GM21737 (cell line): ENCODE results near the gene RALGAPA1.
"Not testable (repeated sequence)": the region's sequence is repeated elsewhere in the genome, so short reads cannot be mapped to it uniquely, and the experiment has no call there.

Source experiments
- ATAC-seq: cut with Tn5 transposase; IDR thresholded peaks from one replicate; pipeline ENCODE4 v1.9.1; 2021; ENCODE audit warnings: mild to moderate bottlenecking, moderate library complexity; ENCODE audit not compliant: unreplicated experiment

The RALGAPA1 gene

DNA sequence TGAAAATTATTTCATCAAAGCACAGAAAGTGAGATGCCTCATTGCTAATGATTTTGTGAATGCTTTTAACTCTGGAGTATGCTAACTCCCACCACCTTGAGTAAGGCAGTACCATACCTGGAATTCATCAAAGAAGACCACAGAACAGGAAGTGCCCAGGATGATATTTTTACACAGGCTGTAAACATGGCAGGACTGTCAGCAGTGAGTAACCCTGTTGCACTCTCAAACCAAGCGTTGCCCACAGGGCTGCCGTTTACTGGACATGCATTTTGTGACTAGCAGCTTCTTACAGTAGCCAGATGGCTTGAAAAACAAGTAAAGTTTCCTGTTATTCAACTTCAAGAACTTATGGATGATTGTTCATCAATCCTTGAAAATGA lies 42.4 kb downstream of the RALGAPA1 start:
- ATAC-seq, result no peak

DNA sequence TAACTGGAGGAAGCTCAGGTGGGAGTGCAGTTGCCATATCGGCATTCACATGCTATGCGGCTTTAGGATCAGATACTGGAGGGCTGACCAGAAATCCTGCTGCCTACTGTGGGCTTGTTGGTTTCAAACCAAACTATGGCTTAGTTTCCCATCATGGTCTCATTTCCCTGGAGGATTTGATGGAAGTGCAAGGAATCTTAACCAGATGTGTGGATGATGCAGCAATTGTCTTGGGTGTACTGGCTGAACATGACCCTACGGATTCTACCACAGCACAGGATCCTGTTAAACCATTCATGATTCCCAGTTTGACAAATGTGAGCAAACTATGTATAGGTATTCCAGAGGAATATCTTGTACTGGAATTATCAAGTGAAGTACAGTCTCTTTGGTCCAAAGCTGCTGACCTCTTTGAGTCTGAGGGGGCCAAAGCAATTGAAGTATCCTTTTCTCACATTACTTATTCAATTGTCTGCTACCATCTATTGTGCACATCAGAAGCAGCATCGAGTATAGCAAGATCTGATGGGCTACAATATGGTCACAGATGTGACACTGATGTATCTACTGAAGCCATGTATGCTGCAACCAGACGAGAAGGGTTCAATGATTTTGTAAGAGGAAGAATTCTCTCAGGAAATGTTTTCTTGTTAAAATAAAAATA lies 42.9 kb downstream of the RALGAPA1 start:
- no peak for ATAC-seq

DNA sequence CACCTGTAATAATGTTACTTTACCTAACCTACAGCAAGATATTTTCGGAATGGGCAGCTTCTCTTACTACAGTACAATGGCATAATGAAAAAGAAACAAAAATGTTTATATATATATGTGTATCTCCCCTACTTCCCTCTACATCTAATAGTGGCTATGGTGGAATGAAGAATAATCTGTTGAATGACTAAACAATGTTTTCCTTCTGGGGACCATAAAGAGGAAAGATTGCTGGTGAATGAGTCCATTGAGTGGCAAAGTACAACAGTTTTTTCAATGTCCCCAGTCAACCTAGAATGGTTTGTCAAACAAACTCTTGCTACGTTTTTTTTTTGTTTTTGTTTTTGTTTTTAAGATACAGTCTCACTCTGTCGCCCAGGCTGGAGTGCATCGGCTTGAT lies 47.2 kb downstream of the RALGAPA1 start:
- no peak for ATAC-seq

DNA sequence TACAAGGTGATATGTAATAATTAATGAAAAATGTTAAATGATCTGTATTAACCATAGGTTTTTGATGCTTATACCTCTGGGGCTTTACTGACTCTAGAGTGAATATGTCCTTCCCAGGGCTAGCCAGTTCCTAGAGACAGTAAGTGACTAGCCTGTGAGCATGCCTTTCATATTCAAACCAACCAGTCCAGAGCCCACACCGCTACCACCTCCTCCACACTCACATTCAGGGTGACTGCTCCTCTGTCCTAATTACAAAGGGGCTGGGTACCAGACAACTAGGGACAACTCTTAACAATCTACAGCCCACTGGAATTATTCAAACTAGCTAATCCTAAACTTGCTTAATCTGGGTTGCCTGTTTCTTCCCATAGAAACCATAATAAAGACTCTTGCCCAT lies 49.0 kb downstream of the RALGAPA1 start:
- ATAC-seq, result no peak

DNA sequence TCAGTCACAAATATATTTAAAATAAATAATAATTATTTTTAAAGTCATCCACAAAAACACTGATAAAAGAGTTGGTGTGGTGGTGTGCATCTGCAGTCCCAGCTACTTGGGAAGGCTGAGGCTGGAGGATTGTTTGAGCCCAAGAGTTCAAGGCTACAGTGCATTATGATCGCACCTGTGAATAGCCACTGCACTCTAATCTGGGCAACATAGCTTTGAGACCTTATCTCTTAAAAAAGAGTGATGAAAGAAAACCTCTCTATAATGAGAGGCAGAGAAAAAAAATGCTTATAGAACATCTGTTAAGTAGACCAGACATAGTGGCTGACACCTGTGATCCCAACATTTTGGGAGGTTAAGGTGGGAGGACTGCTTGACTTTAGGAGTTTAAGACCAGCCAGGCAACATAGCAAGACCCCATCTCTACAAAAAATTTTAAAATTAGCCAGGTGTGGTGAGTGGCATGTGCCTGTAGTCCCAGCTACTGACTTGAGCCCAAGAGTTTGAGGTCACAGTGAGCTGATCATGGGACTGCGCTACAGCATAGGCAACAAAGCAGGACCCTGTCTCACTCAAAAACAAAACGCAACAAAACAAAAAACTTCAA lies 50.5 kb downstream of the RALGAPA1 start:
- no peak for ATAC-seq

DNA sequence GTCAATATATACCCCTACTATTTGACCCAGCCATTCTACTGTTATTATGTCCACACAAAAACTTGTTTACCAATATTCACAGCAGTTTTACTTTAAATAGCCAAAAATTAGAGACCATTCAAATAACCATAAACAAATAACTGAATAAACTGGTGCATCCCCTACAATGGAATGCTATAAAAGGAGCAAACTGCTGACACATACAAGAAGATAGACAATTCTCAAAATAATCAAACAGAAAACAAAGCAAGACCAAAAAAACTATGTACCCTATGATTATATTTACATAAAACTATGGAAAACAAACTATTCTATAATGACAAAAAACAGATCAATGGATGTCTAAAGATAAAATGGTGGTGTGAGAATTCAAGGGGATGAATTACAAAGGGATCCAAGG lies 54.4 kb downstream of the RALGAPA1 start:
- no peak for ATAC-seq

DNA sequence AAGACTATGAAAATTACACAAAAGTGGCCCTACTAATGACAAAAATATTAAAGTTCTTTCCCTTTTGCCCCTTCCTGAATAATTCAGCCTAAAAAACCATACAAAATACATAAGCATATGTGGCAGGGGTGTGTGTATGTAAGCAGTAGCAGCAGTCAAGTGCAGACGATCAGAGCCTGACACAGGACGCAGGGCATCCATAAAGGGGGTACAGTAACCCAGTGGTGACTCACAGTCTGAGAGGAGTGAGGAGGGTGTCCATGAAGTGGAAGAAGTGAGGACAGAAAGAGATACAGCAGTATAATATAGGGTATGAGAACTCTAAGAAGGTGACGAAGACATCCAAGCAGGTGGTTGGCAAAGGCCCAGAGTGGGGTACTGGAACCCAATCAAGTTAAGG lies 56.7 kb downstream of the RALGAPA1 start:
- ATAC-seq, result no peak

DNA sequence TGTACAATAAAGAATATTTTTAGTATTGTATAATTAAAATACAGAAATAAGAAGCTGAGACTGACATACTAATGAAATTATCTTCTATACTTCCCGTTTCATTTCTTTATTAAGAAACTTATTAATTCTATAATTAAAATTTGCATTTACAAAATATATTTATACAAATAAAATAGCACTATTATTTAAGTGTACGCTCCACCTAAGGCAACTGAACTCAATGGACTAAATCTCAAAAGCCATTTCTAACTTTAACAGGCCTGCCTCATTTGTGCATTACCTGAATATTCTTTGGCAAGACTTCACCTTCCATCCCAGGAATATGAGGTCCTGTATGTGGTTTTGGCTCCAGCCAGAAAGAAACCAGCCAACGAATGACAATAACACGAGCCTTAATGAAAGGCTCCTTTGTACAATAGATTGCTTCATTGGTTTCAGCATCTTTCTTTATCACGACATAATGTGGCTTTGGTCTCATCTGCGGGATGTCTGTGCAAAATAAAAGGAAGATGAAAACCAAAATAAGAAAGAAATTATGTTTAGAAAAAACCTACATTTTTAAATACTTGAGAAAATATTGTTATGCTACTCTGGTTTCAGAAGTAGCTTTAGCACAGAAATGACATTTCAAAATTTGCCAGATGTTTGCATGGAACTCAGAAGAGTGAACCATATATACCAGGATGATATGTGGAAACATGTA lies 58.7 kb downstream of the RALGAPA1 start:
- ATAC-seq, result no peak

DNA sequence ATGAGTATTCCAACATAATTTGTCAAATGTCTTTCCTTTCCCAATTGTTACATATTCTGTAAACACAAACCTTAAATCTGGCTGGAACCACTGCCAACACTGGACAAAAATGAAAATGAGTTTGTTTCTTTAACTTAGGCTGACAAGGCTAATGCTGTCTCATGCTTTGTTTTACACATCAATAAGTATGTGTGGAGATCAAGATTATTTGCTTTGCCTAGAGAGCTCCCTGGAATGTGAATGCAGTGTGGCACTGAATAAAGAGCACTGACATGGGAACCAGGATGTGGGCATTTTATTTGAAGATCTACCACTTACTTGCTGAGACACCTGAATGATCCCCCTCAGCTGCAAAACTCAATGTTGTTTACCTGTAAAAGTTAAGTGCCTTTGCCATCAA lies 61.7 kb downstream of the RALGAPA1 start:
- ATAC-seq, result no peak

DNA sequence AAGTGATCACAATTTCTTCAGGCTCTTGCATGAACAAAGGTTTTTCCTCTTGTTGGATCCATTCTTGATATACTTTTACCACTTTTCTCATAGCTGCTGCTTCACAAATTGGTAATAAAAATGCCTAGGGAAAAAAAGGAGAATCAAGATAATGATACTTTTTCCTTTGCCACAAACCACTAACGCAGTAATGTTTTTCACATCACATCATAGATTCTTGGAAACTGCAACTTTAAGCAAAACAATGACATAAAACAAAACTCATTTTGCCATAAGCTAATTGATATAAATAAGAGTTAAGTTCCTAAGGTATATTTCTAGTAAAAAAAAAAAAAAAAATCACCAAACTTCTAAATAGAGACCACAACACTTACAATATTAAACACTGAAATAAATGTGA lies 66.7 kb downstream of the RALGAPA1 start:
- ATAC-seq, result no peak

DNA sequence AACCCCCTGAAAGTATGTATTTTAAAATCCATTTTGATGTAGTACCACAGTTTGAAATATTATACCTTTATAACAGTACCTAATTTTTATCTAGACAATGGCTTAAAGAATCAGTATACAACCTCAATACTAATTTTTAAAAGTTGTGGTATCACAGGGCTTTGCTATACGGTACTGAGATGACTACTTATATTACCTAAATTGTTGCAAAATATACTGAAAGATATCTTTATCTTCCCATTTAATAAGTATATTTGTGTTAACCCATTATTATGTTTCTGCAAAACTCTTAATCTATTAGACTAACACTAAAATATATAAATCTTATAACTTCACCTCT lies 67.1 kb downstream of the RALGAPA1 start:
- ATAC-seq, result no peak

DNA sequence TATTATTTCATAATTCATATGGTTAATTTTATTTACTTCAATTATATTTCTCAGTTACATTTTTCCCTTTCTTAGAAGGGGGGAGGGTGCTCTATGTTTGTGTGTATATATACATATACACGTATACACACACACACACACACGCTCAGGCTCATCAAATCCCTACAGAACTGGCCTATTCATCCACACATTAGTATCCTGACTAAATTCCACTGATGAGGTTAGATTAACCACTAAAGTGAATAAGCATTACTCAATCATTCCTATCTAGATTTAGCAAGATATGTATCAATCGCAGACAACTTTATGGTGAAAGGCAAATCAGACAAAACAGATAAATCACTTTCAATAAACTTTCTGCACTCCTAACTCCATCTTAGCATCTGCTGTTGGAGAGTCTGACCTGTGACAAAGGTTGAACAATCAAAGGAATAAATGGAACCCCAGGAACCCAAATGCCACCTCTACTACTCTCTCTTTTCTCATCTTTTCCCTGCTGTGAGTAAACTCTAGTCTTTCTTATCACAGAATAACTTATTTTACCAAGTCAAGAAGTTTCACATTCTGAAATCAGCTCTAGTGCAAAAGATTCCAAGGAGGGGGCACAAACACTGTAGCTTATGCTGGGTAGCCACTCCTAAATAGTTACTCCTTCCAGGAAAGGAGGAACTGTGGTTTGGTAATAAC lies 67.6 kb downstream of the RALGAPA1 start:
- ATAC-seq, result no peak

DNA sequence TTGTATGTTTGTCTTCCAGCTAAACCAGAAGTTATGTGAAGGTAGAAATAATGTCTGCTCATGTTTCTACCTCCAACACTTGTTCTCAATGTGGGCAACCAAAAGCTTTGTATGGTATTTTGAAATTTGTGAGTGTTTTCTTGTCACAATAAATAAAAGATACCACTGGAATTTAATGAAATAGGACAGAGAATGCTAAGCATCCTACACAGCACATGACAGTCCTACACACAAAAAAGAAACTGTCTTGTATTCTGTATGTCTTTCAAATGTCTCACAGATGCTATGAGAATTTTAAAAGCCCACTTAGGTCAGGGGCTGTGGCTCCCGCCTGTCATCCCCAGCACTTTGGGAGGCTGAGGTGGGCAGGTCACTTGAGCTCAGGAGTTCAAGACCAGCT lies 68.9 kb downstream of the RALGAPA1 start:
- no peak for ATAC-seq

DNA sequence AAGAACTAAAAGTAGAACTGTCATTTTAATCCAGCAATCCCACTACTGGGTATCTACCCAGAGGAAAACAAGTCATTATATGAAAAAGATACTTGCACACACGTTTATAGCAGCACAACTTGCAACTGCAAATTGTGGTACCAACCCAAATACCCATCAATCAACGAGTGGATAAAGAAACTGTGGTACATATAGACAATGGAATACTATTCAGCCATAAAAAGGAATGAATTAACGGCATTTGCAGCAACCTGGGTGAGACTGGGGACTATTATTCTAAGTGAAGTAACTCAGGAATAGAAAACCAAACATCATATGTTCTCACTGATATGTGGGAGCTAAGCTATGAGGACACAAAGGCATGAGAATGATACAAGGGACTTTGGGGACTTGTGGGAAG lies 73.9 kb downstream of the RALGAPA1 start:
- not testable (repeated sequence) for ATAC-seq

DNA sequence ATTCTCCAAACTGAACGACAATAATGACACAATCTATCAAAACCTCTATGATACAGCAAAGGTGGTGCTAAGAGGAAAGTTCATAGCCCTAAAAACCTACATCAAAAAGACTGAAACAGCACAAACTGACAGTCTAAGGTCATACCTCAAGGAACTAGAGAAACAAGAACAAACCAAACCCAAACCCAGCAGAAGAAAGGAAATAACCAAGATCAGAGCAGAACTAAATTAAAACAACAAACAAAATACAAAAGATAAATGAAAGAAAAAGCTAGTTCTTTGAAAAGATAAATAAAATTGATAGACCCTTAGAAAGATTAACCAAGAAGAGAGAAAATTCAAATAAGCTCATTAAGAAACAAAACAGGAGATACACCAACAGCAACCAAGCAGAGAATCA lies 75.6 kb downstream of the RALGAPA1 start:
- ATAC-seq, result not testable (repeated sequence)

DNA sequence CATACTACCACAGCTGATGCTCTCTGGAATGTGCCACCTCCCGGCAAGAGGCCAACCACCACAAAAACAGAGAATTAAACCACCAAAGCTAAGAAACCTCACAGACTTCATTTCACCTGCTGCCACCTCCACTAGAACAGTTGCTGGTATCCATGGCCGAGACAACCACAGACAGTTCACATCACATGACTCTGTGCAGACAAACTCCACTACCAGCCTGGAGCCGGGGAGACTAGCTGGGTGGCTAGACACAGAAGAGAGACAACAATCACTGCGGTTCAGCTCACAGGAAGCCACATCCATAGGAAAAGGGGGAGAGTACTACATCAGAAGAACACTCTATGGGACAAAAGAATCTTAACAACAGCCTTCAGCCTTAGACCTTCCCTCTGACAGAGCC lies 78.2 kb downstream of the RALGAPA1 start:
- no peak for ATAC-seq

DNA sequence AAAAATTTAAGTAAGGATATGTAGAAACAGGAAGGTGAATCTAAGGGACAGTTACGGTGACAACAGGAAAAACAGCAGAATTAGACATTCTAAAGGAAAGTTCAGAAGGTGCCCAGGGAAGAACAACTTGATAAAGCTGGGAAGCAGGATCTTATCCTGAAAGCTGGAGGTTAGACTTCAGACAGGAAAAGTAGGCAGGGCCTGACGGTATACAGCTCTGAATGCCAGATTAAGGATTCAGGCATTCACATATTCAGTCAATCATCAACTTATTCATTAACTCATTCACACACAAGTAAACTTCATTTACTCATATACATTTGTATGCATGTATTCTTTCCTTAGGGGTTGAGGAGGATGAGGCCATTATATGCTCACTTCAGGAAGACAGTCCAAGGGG lies 81.3 kb downstream of the RALGAPA1 start:
- ATAC-seq, result no peak

DNA sequence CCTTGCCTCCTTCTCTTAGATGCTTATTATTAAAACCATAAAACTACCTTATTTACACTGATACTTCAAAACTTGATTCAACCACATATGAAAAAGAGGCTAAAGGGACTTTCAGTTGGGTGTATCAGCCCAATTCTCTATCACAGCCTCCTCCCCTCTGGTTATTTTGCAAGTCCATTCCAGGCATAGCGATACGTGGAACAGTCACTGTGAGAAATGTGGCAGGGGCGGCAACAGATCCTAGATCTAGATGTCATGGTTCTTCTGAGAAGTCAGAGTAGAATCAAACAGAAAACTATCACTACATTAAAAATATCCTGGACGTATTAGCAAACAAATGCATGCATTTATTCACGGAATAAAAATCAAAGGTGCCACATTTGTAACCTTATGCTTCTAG lies 83.2 kb downstream of the RALGAPA1 start:
- no peak for ATAC-seq

DNA sequence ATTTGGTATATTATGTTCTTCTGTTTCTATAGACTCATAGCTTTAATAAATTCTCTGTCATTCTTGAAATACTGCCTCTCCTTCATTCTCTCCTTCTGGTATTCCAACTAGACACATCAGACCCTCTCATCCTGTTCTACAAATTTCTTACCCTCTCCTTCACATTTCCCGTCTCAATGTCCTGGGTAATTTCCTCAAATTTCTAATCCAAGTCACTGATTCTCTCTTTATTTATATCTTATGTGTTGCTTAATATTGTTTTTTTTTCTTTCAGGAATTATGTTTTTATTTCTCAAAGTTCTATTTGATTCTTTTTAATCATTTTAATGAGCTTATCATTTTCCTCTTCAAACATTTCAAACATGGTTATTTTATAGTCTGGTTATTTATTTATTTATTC lies 94.0 kb downstream of the RALGAPA1 start:
- no peak for ATAC-seq

DNA sequence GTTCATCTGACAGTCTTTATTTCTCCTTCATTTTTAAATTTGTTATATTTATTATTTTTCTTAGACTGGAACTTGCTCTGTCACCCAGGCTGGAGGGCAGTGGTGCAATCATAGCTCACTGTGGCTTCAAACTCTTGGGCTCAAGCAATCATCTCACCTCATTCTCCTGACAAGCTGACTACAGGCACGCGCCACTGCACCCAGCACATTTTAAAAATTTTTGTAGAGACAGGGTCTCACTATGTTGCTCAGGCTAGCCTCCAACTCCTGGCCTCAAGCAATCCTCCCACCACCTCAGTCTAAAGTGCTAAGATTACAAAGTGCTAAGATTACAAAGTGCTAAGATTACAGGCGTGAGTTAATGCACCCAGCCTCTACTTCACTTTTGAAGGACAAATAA lies 96.6 kb downstream of the RALGAPA1 start:
- no peak for ATAC-seq

DNA sequence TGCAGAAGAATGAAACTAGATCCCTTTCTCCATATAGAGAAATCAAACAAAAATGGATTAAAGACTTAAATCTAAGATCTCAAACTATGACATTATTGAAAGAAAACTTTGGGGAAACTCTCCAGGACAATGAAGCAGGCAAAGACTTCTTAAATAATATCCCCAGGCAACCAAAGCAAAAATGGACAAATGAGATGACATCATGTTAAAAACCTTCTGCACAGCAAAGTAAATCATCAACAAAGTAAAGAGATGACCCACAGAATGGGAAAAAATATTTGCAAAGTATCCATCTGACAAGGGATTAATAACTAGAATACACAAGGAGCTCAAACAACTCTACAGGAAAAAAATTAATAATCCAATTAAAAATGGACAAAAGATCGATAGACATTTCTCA lies 101.0 kb downstream of the RALGAPA1 start:
- ATAC-seq, result no peak

DNA sequence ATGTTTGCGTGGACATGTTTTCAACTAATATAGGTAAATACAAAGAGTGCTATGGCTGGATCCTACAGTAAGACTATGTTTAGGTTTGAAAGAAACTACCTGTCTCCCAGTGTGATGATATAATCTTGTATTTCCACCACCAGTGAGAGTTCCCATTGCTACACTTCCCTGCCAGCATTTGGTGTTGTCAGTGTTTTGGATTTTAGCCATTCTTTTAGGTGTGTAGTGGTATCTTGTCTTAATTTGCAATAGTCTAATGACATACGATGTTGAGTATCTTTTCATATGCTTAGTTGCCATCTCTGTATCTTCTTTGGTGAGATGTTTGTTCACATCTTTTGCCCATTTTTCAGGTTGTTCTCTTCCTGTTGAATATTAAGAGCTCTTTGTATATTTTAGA lies 103.5 kb downstream of the RALGAPA1 start:
- no peak for ATAC-seq
